Sciatic nerve (tissue), 2 donors: ENCODE data around the gene TAF12. TPM values are rescaled to one million over a fixed set of nuclear protein-coding genes. Genes with fewer than 3 reads are reported as not detected.
"Not testable (repeated sequence)": the region's sequence is repeated elsewhere in the genome, so short reads cannot be mapped to it uniquely, and the experiment has no call there.

ENCODE experiments used
- ATAC-seq: fragments of 200-7000 bp; cut with Tn5 transposase; one replicate; pipeline ENCODE4 v1.9.1; 2020; ENCODE audit warnings: mild to moderate bottlenecking, moderate library complexity
- DNase-seq: peaks from one replicate; pipeline ENCODE4 v3.0.0-alpha.2; 2020; ENCODE audit warnings: low spot score
- intact Hi-C: fragments of 100-400 bp; cut with DNase I; formaldehyde crosslinking; loops from one replicate; pipeline ENCODE4 v1.14.2; 2022
- total RNA-seq: library from RNA; stranded (reverse); fragmentation: NEBNext Ultra II Directional; extraction: Animal tissue kit (Norgen Biotek cat#: 25700); gene quantifications from one replicate; pipeline ENCODE4 v1.2.1, GENCODE V29; 2021
- donor health status: DM: no; HTN: no; CAD: no.
- donor health status: DM: no; HTN: no; CAD: no.

The TAF12 gene
- 17.7 TPM for total RNA-seq

- intact Hi-C loops, result no loop called here
- DNase-seq (peak; percentile 95), ATAC-seq (peak; percentile 97)
Measured at GRCh38 chr1:28642847-28643635, at the start of gene TAF12. Gene TAF12, minus strand, starts transcription at chr1:28643067. Its CDS starts 20,986 bp downstream, at chr1:28622081.

GRCh38 chr1:28691627-28692026, 48.8 kb upstream of the TAF12 start:
- ATAC-seq, intact Hi-C loops: not testable (repeated sequence)

GRCh38 chr1:28684937-28685336, 42.1 kb upstream of the TAF12 start:
- ATAC-seq (no peak), DNase-seq (no peak)
- intact Hi-C loops, result no loop called here

More at GRCh38 chr1:28691627-28692026, 48.8 kb upstream of the TAF12 start:
- not testable (repeated sequence) for DNase-seq

GRCh38 chr1:28682840-28683239, 40.0 kb upstream of the TAF12 start:
- intact Hi-C loops, result no loop called here
- ATAC-seq (no peak), DNase-seq (no peak)

- intact Hi-C loops, result no loop called here
- no peak for DNase-seq
- no peak for ATAC-seq
Measured at GRCh38 chr1:28680151-28680550, 37.3 kb upstream of the TAF12 start.

GRCh38 chr1:28675924-28676257, 33.0 kb upstream of the TAF12 start:
- intact Hi-C loops, result no loop called here
- ATAC-seq (no peak), DNase-seq (no peak)

GRCh38 chr1:28672971-28673370, 30.1 kb upstream of the TAF12 start:
- intact Hi-C loops, DNase-seq, ATAC-seq: not testable (repeated sequence)

GRCh38 chr1:28671254-28671780, 28.4 kb upstream of the TAF12 start:
- ATAC-seq (no peak), DNase-seq (no peak)
- intact Hi-C loops, result no loop called here

- ATAC-seq (peak; percentile 59), DNase-seq (peak; percentile 72)
- intact Hi-C loops, result no loop called here
Measured at GRCh38 chr1:28668956-28669723, 26.3 kb upstream of the TAF12 start.

GRCh38 chr1:28668191-28668955, 25.5 kb upstream of the TAF12 start, which contains the start of gene GMEB1:
Gene GMEB1, plus strand, starts transcription at chr1:28668784. Its CDS starts 14,829 bp downstream, at chr1:28683613.
- ATAC-seq, result peak; percentile 94
- DNase-seq, result peak; percentile 90
- intact Hi-C loops, result no loop called here

GRCh38 chr1:28666806-28667205, 23.9 kb upstream of the TAF12 start:
- ATAC-seq (no peak), DNase-seq (no peak)
- intact Hi-C loops, result no loop called here

GRCh38 chr1:28663871-28664470, 21.1 kb upstream of the TAF12 start:
- no peak for DNase-seq
- intact Hi-C loops, result no loop called here
- ATAC-seq, result no peak

- intact Hi-C loops, result no loop called here
- no peak for ATAC-seq
Measured at GRCh38 chr1:28656335-28656734, 13.5 kb upstream of the TAF12 start.

GRCh38 chr1:28655448-28656311, 12.8 kb upstream of the TAF12 start:
- intact Hi-C loops, ATAC-seq, DNase-seq: not testable (repeated sequence)

More at GRCh38 chr1:28656335-28656734, 13.5 kb upstream of the TAF12 start:
- no peak for DNase-seq

GRCh38 chr1:28653870-28654269, 11.0 kb upstream of the TAF12 start:
- ATAC-seq, intact Hi-C loops, DNase-seq: not testable (repeated sequence)

GRCh38 chr1:28653063-28653462, 10.2 kb upstream of the TAF12 start:
- intact Hi-C loops, DNase-seq, ATAC-seq: not testable (repeated sequence)

GRCh38 chr1:28648474-28649198, 5.8 kb upstream of the TAF12 start, which contains the start of gene RNU11:
Gene RNU11, plus strand, starts transcription at chr1:28648600.
- DNase-seq (peak; percentile 90), ATAC-seq (peak; percentile 91)
- intact Hi-C loops, result no loop called here
